HL-60 (cell line): ENCODE data around the gene EIF4G3.

Experiments
- TF ChIP-seq, protein P1 (sequence below): IDR thresholded peaks from one replicate; pipeline ENCODE4 v1.5.1; 2011; ENCODE audit warnings: low read length, control low read depth, inconsistent platforms; ENCODE audit not compliant: insufficient read depth
- TF ChIP-seq, protein P2 (sequence below): IDR thresholded peaks from 2 replicates; pipeline ENCODE4 v1.6.1; 2012; ENCODE audit warnings: low read depth; ENCODE audit not compliant: insufficient replicate concordance

GRCh38 chr1:21212126-21212525, 35.4 kb upstream of the EIF4G3 start:
- TF ChIP-seq, protein P1, sequence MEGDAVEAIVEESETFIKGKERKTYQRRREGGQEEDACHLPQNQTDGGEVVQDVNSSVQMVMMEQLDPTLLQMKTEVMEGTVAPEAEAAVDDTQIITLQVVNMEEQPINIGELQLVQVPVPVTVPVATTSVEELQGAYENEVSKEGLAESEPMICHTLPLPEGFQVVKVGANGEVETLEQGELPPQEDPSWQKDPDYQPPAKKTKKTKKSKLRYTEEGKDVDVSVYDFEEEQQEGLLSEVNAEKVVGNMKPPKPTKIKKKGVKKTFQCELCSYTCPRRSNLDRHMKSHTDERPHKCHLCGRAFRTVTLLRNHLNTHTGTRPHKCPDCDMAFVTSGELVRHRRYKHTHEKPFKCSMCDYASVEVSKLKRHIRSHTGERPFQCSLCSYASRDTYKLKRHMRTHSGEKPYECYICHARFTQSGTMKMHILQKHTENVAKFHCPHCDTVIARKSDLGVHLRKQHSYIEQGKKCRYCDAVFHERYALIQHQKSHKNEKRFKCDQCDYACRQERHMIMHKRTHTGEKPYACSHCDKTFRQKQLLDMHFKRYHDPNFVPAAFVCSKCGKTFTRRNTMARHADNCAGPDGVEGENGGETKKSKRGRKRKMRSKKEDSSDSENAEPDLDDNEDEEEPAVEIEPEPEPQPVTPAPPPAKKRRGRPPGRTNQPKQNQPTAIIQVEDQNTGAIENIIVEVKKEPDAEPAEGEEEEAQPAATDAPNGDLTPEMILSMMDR: no peak
- TF ChIP-seq, protein P2, sequence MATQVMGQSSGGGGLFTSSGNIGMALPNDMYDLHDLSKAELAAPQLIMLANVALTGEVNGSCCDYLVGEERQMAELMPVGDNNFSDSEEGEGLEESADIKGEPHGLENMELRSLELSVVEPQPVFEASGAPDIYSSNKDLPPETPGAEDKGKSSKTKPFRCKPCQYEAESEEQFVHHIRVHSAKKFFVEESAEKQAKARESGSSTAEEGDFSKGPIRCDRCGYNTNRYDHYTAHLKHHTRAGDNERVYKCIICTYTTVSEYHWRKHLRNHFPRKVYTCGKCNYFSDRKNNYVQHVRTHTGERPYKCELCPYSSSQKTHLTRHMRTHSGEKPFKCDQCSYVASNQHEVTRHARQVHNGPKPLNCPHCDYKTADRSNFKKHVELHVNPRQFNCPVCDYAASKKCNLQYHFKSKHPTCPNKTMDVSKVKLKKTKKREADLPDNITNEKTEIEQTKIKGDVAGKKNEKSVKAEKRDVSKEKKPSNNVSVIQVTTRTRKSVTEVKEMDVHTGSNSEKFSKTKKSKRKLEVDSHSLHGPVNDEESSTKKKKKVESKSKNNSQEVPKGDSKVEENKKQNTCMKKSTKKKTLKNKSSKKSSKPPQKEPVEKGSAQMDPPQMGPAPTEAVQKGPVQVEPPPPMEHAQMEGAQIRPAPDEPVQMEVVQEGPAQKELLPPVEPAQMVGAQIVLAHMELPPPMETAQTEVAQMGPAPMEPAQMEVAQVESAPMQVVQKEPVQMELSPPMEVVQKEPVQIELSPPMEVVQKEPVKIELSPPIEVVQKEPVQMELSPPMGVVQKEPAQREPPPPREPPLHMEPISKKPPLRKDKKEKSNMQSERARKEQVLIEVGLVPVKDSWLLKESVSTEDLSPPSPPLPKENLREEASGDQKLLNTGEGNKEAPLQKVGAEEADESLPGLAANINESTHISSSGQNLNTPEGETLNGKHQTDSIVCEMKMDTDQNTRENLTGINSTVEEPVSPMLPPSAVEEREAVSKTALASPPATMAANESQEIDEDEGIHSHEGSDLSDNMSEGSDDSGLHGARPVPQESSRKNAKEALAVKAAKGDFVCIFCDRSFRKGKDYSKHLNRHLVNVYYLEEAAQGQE: no peak
